Measurements from ENCODE around the gene OPCML.

The OPCML gene

GRCh38 chr11:132466983-132467382 lies 1065.3 kb downstream of the OPCML start:
- no peaks in the 10 kb centered on the region for H3K27me3 ChIP-seq (ENCODE audit: low read depth)
- no peak overlapping the region for H3K4me3 ChIP-seq
- in situ Hi-C loops (cut with MboI; ENCODE audit: low sequenced_read_pairs): no loop called here
- no peaks in the 10 kb centered on the region for H3K9me3 ChIP-seq
- no peaks in the 10 kb centered on the region for H3K36me3 ChIP-seq (replicated peaks)
- no peak for DNase-seq (ENCODE audit: low spot score in 2 of 2)
- no peaks in the 10 kb centered on the region for H3K4me1 ChIP-seq

- no peaks in the 10 kb centered on the region for H3K27me3 ChIP-seq (ENCODE audit: low read depth)
- no peaks in the 10 kb centered on the region for H3K36me3 ChIP-seq (replicated peaks)
- no peaks in the 10 kb centered on the region for H3K9me3 ChIP-seq
- in situ Hi-C loops (cut with MboI; ENCODE audit: low sequenced_read_pairs): no loop called here
- DNase-seq (ENCODE audit: low spot score in 2 of 2): no peak
- no peaks in the 10 kb centered on the region for H3K4me1 ChIP-seq
- H3K4me3 ChIP-seq: no peak overlapping the region
These were observed 1067.4 kb downstream of the OPCML start for GRCh38 chr11:132464939-132465338.

GRCh38 chr11:132464003-132464342 lies 1068.3 kb downstream of the OPCML start:
- Histone ChIP-seq H3K36me3 (replicated peaks) (no peaks in the 10 kb centered on the region), H3K4me3 (no peak overlapping the region), H3K4me1 (no peaks in the 10 kb centered on the region), H3K9me3 (no peaks in the 10 kb centered on the region), H3K27me3 (ENCODE audit: low read depth) (no peaks in the 10 kb centered on the region)
- in situ Hi-C loops (cut with MboI; ENCODE audit: low sequenced_read_pairs): no loop called here
- no peak for DNase-seq (ENCODE audit: low spot score in 2 of 2)

- no peaks in the 10 kb centered on the region for H3K36me3 ChIP-seq (replicated peaks)
- no peaks in the 10 kb centered on the region for H3K4me1 ChIP-seq
- H3K9me3 ChIP-seq: no peaks in the 10 kb centered on the region
- in situ Hi-C loops (cut with MboI; ENCODE audit: low sequenced_read_pairs): no loop called here
- no peaks in the 10 kb centered on the region for H3K27me3 ChIP-seq (ENCODE audit: low read depth)
- no peak overlapping the region for H3K4me3 ChIP-seq
- no peak for DNase-seq (ENCODE audit: low spot score in 2 of 2)
These were observed 1068.9 kb downstream of the OPCML start for GRCh38 chr11:132463295-132464002.

GRCh38 chr11:132459736-132460135 lies 1072.6 kb downstream of the OPCML start:
- no peak overlapping the region for H3K4me3 ChIP-seq
- H3K27me3 ChIP-seq (ENCODE audit: low read depth): no peaks in the 10 kb centered on the region
- no peaks in the 10 kb centered on the region for H3K4me1 ChIP-seq
- no peaks in the 10 kb centered on the region for H3K9me3 ChIP-seq
- in situ Hi-C loops (cut with MboI; ENCODE audit: low sequenced_read_pairs): no loop called here
- H3K36me3 ChIP-seq (replicated peaks): no peaks in the 10 kb centered on the region
- no peak for DNase-seq (ENCODE audit: low spot score in 2 of 2)

GRCh38 chr11:132457445-132457844 lies 1074.9 kb downstream of the OPCML start:
- Histone ChIP-seq H3K27me3 (ENCODE audit: low read depth) (no peaks in the 10 kb centered on the region), H3K36me3 (replicated peaks) (no peaks in the 10 kb centered on the region), H3K4me3 (no peak overlapping the region), H3K4me1 (no peaks in the 10 kb centered on the region), H3K9me3 (no peaks in the 10 kb centered on the region)
- no peak for DNase-seq (ENCODE audit: low spot score in 2 of 2)
- in situ Hi-C loops (cut with MboI; ENCODE audit: low sequenced_read_pairs): no loop called here

- H3K36me3 ChIP-seq (replicated peaks): no peaks in the 10 kb centered on the region
- DNase-seq (ENCODE audit: low spot score in 2 of 2): no peak
- no peaks in the 10 kb centered on the region for H3K9me3 ChIP-seq
- in situ Hi-C loops (cut with MboI; ENCODE audit: low sequenced_read_pairs): no loop called here
- H3K4me1 ChIP-seq: no peaks in the 10 kb centered on the region
- H3K27me3 ChIP-seq (ENCODE audit: low read depth): no peaks in the 10 kb centered on the region
- H3K4me3 ChIP-seq: no peak overlapping the region
These were observed 1075.5 kb downstream of the OPCML start for GRCh38 chr11:132456751-132457328.

GRCh38 chr11:132455044-132455443 lies 1077.3 kb downstream of the OPCML start:
- H3K9me3 ChIP-seq: no peaks in the 10 kb centered on the region
- in situ Hi-C loops (cut with MboI; ENCODE audit: low sequenced_read_pairs): no loop called here
- DNase-seq (ENCODE audit: low spot score in 2 of 2): no peak
- H3K27me3 ChIP-seq (ENCODE audit: low read depth): no peaks in the 10 kb centered on the region
- no peaks in the 10 kb centered on the region for H3K4me1 ChIP-seq
- no peak overlapping the region for H3K4me3 ChIP-seq
- no peaks in the 10 kb centered on the region for H3K36me3 ChIP-seq (replicated peaks)

- Histone ChIP-seq H3K36me3 (replicated peaks) (no peaks in the 10 kb centered on the region), H3K4me1 (no peaks in the 10 kb centered on the region), H3K9me3 (no peaks in the 10 kb centered on the region), H3K27me3 (ENCODE audit: low read depth) (no peaks in the 10 kb centered on the region), H3K4me3 (no peak overlapping the region)
- in situ Hi-C loops (cut with MboI; ENCODE audit: low sequenced_read_pairs): no loop called here
- DNase-seq (ENCODE audit: low spot score in 2 of 2): no peak
These were observed 1078.9 kb downstream of the OPCML start for GRCh38 chr11:132453406-132453805.

GRCh38 chr11:132452616-132453015 lies 1079.7 kb downstream of the OPCML start:
- H3K9me3 ChIP-seq: no peaks in the 10 kb centered on the region
- H3K4me1 ChIP-seq: no peaks in the 10 kb centered on the region
- no peak for DNase-seq (ENCODE audit: low spot score in 2 of 2)
- in situ Hi-C loops (cut with MboI; ENCODE audit: low sequenced_read_pairs): no loop called here
- H3K36me3 ChIP-seq (replicated peaks): no peaks in the 10 kb centered on the region
- H3K27me3 ChIP-seq (ENCODE audit: low read depth): no peaks in the 10 kb centered on the region
- no peak overlapping the region for H3K4me3 ChIP-seq

- no peak for DNase-seq (ENCODE audit: low spot score in 2 of 2)
- H3K36me3 ChIP-seq (replicated peaks): no peaks in the 10 kb centered on the region
- H3K4me1 ChIP-seq: no peaks in the 10 kb centered on the region
- H3K4me3 ChIP-seq: no peak overlapping the region
- in situ Hi-C loops (cut with MboI; ENCODE audit: low sequenced_read_pairs): no loop called here
- H3K9me3 ChIP-seq: no peaks in the 10 kb centered on the region
- H3K27me3 ChIP-seq (ENCODE audit: low read depth): no peaks in the 10 kb centered on the region
These were observed 1080.2 kb downstream of the OPCML start for GRCh38 chr11:132451942-132452601.

- no peaks in the 10 kb centered on the region for H3K36me3 ChIP-seq (replicated peaks)
- H3K4me1 ChIP-seq: no peaks in the 10 kb centered on the region
- no peaks in the 10 kb centered on the region for H3K27me3 ChIP-seq (ENCODE audit: low read depth)
- H3K9me3 ChIP-seq: no peaks in the 10 kb centered on the region
- no peak for DNase-seq (ENCODE audit: low spot score in 2 of 2)
- no peak overlapping the region for H3K4me3 ChIP-seq
- in situ Hi-C loops (cut with MboI; ENCODE audit: low sequenced_read_pairs): no loop called here
These were observed 1081.7 kb downstream of the OPCML start for GRCh38 chr11:132450631-132451030.

- H3K9me3 ChIP-seq: no peaks in the 10 kb centered on the region
- no peaks in the 10 kb centered on the region for H3K36me3 ChIP-seq (replicated peaks)
- no peaks in the 10 kb centered on the region for H3K4me1 ChIP-seq
- DNase-seq (ENCODE audit: low spot score in 2 of 2): no peak
- no peaks in the 10 kb centered on the region for H3K27me3 ChIP-seq (ENCODE audit: low read depth)
- in situ Hi-C loops (cut with MboI; ENCODE audit: low sequenced_read_pairs): no loop called here
- H3K4me3 ChIP-seq: no peak overlapping the region
These were observed 1083.8 kb downstream of the OPCML start for GRCh38 chr11:132448334-132448995.

GRCh38 chr11:132447761-132448160 lies 1084.5 kb downstream of the OPCML start:
- H3K36me3 ChIP-seq (replicated peaks): no peaks in the 10 kb centered on the region
- H3K4me1 ChIP-seq: no peaks in the 10 kb centered on the region
- H3K9me3 ChIP-seq: no peaks in the 10 kb centered on the region
- DNase-seq (ENCODE audit: low spot score in 2 of 2): no peak
- in situ Hi-C loops (cut with MboI; ENCODE audit: low sequenced_read_pairs): no loop called here
- H3K4me3 ChIP-seq: no peak overlapping the region
- no peaks in the 10 kb centered on the region for H3K27me3 ChIP-seq (ENCODE audit: low read depth)
